T-helper 17 cell (primary cell): ENCODE measurements around the gene MTHFR. TPM values are rescaled to one million over a fixed set of nuclear protein-coding genes. Genes with fewer than 3 reads are reported as not detected.

Experiments used
- ATAC-seq: fragments of 150-1000 bp; cut with Tn5 transposase; 2 replicates; pipeline ENCODE4 v1.10.0; 2021; ENCODE audit warnings: mild to moderate bottlenecking, moderate library complexity
- DNase-seq, 3 donors: peaks; one replicate each; pipeline versions ENCODE4 v3.0.0 to v3.0.0-alpha.2; 2020 to 2021
- H3K9me3 ChIP-seq: one replicate; pipeline ENCODE4 v1.7.0; 2013; ENCODE audit warnings: low read length, mild to moderate bottlenecking; ENCODE audit not compliant: control insufficient read depth, poor library complexity, severe bottlenecking
- H3K27ac Mint-ChIP-seq: one replicate; pipeline ENCODE4 v1.8.0; 2022; ENCODE audit warnings: mild to moderate bottlenecking, moderate library complexity, mixed read lengths
- H3K27me3 Mint-ChIP-seq: one replicate; pipeline ENCODE4 v1.8.0; 2022; ENCODE audit warnings: mixed read lengths
- H3K36me3 Mint-ChIP-seq: one replicate; pipeline ENCODE4 v1.8.0; 2022; ENCODE audit warnings: low read depth, mixed read lengths
- H3K4me1 Mint-ChIP-seq: one replicate; pipeline ENCODE4 v1.8.0; 2022; ENCODE audit warnings: mild to moderate bottlenecking, mixed read lengths
- H3K4me3 Mint-ChIP-seq: one replicate; pipeline ENCODE4 v1.8.0; 2022; ENCODE audit warnings: mild to moderate bottlenecking, moderate library complexity, mixed read lengths
- total RNA-seq, 4 donors: library from RNA in 2 of 4; stranded (reverse) in 2 of 4; gene quantifications; one replicate each; pipeline ENCODE4 v1.2.3 and lab custom pipeline; 2022 to 2026

The MTHFR gene
- total RNA-seq, 2 donors from 2014 or later, result 31.5 to 35.1 TPM

DNA sequence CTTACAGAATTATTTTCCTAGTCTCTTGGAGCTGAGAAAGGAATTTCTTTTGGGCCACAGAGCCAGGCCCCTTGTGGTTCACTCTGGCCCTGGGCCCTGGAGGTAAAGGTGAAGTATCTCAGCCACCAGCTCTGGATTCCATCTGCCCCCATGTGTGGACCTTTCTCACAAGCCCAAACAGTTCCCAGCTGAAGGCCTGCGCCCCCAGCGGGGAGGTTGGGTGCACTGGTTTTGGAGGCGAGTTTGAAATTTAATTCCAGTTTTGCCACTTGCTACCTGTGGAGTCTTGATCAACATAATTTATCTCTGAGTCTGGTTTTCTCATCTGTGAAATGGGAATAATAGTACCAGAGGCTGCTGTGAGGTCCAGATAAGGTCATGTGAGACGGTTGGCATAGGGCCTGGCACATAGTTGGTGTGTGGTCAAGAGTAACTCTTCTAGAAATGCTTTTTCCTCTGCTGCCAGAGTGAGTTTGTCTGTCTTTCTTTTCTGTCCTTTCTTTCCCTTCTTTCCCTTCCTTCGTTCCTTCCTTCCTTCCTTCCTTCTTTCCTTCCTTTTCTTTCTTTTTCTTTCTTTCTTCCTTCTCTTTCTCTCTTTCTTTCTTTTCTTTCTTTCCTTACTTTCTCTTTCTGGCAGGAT, 63.7 kb downstream of the MTHFR start:
- no peaks in the 10 kb centered on the region for H3K27me3 Mint-ChIP-seq
- no peak overlapping the region for H3K27ac Mint-ChIP-seq
- no peaks in the 10 kb centered on the region for H3K9me3 ChIP-seq
- no peak for ATAC-seq
- peaks cover 5% of the 10 kb centered on the region for H3K36me3 Mint-ChIP-seq
- no peak for DNase-seq
- H3K4me3 Mint-ChIP-seq, result peak overlapping the region; percentile 66
- peaks cover 50% of the 10 kb centered on the region for H3K4me1 Mint-ChIP-seq

DNA sequence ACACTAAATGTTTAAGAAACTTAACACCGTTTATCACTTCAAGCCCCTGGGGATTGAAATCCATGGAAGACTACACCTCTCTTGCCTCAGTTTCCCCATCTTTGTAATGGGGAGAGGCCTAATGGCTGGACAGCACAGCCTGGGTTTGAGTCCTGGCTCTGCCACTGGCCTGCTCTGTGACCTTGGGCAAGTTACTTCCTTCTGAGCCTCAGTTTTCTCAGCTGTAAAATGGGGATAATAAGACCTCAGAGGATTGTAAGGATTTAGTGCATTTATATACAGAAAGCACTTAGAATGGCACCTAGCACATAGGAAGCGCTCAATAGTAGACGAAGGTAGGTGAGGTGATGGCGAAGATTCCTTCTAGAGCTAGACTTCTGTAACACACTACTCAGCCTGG, 64.3 kb downstream of the MTHFR start:
- Mint-ChIP-seq H3K4me1 (peaks cover 50% of the 10 kb centered on the region), H3K27me3 (no peaks in the 10 kb centered on the region), H3K4me3 (peak overlapping the region; percentile 66), H3K36me3 (peaks cover 2% of the 10 kb centered on the region), H3K27ac (peak overlapping the region; percentile 32)
- no peak for DNase-seq
- ATAC-seq, result no peak
- no peaks in the 10 kb centered on the region for H3K9me3 ChIP-seq

DNA sequence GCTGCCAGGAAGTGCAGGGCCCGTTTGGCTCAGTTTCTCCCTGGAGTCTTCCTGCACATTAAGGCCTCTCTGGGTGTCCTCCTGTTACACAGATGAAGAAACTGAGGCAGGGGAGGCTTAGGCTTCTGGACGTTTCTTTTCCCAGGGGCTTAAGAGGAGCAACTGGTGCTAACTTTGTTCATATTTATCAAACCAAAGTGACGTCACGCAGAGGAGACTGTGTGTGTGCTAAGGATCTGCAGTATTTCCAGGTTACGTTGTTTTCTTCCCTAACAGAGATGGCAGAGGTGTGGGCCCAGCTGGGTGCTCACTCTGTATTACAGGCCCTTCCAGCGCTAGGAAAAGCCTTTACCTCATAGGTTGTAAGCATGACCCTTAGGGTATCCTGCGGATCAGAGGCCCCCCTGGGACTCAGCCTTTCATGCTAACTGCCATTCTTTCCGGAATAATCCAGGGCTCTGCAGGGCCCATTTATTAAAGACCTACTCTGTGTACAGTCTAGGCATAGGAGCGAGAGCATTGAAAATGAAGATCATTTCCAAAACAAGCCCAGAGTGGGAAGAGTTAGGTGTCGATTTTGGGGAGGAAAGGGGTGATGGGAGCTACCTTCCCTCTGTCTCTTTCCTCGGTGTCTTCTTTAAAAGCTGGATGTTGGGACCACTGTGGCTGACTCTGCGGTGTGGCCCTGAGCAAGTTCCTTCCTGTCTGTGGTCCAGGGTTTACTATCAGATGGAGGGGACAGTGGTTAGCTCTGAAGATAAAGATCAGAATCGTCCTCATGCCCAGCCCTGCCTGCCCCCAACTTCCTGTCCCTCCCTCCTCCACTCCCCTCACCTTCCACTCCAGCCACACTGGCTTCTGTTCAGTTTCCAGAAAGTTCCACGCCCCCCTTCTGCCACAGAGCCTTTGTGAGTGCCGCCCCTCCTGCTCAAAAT, 65.2 kb downstream of the MTHFR start:
- H3K27me3 Mint-ChIP-seq, result no peaks in the 10 kb centered on the region
- ATAC-seq, result peak; percentile 28
- H3K27ac Mint-ChIP-seq, result peak overlapping the region; percentile 32
- peak overlapping the region; percentile 66 for H3K4me3 Mint-ChIP-seq
- no peak for DNase-seq
- H3K9me3 ChIP-seq, result no peaks in the 10 kb centered on the region
- peaks cover 49% of the 10 kb centered on the region for H3K4me1 Mint-ChIP-seq
- H3K36me3 Mint-ChIP-seq, result no peaks in the 10 kb centered on the region

DNA sequence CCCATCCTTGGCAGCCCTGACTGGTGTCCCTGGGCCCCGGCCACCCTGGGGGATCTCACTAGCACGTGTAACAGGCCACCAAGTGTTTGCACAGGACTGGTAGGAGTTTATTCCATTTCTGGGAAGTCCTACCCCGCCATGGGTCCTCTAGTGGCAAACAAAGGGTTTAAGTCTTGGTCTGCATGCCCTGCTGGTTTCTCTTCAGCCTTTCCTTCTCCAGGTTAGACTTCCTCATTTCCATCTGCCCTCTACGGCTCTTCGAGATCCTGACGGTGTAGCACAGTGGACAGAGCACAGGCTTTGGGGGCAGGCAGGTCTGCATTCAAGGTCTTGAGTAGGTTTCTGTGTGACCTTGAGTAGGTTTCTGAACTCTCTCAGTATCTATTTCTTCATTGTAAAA, 67.0 kb downstream of the MTHFR start:
- no peak for DNase-seq
- H3K9me3 ChIP-seq, result no peaks in the 10 kb centered on the region
- H3K27me3 Mint-ChIP-seq, result no peaks in the 10 kb centered on the region
- ATAC-seq, result no peak
- peak overlapping the region; percentile 62 for H3K27ac Mint-ChIP-seq
- H3K36me3 Mint-ChIP-seq, result no peaks in the 10 kb centered on the region
- H3K4me1 Mint-ChIP-seq, result peaks cover 52% of the 10 kb centered on the region
- no peak overlapping the region for H3K4me3 Mint-ChIP-seq

DNA sequence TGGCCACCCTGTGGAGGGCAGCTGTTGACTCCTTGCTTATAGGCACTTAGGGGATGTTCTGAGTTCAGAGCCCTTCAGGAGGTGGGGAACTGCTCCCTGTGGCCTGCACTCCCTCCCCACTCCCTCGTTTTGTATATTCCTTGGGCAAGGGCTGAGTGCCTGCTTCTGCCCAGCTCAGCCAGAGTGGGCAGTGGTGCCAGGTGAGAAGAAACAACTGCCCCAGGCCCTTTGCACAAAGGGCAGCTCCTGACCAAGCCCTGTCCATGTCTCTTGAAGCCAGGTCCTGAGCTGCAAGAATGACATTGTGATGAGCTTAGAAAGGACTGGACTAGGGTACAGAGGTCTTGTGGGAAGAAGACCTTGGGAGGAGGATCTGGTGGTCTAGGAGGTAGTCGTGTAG, 67.7 kb downstream of the MTHFR start:
- no peak for ATAC-seq
- Mint-ChIP-seq H3K4me1 (peaks cover 51% of the 10 kb centered on the region), H3K27ac (no peak overlapping the region), H3K4me3 (no peak overlapping the region), H3K36me3 (no peaks in the 10 kb centered on the region), H3K27me3 (no peaks in the 10 kb centered on the region)
- no peaks in the 10 kb centered on the region for H3K9me3 ChIP-seq
- DNase-seq, result no peak

DNA sequence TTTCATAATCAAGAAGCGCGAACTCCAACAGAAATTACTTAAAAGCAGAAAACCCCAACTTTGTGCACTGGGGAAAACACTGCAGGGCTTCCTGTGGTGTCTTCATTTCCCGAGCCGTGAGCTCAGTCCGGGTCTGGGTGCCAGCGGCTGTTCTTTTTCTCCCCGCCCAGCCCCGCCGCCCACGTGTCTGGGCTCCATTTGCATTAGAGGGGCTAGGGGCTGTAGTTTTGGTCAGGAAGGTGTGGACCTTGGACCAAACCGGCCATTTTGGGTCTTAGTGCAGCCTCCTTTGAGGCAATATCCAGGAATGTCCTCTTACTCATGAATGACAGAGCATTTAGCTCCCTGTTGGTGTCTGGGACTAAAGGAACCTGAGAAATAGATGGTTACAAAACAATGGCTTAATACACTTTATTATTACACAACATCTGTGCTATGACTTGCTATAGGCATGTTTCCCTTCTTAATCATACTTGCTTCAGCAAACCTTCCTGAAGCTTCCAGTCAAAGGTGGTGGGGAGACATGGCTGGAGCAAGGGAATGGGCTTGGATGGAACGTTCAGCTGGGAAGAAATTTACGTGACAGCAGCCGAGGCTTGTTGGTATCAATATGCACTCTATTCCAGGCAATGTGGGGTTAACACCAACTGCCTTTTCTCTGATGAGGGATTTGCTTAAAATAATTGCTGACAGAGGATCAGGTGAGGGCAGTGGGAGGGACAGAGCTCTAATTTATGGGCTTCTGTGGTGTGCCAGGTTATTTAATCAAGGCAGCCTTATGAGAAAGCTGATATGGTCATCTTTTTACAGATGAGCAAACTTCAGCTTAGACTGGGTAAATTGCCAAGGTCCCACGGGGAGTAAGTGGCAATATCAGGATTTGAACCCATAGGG, 68.8 kb downstream of the MTHFR start:
- Mint-ChIP-seq H3K36me3 (no peaks in the 10 kb centered on the region), H3K4me3 (peak overlapping the region; percentile 96), H3K4me1 (peaks cover 44% of the 10 kb centered on the region), H3K27ac (peak overlapping the region; percentile 92), H3K27me3 (no peaks in the 10 kb centered on the region)
- H3K9me3 ChIP-seq, result no peaks in the 10 kb centered on the region
- DNase-seq (peak; percentile 20 to 29 (median 26)), ATAC-seq (peak; percentile 77)

DNA sequence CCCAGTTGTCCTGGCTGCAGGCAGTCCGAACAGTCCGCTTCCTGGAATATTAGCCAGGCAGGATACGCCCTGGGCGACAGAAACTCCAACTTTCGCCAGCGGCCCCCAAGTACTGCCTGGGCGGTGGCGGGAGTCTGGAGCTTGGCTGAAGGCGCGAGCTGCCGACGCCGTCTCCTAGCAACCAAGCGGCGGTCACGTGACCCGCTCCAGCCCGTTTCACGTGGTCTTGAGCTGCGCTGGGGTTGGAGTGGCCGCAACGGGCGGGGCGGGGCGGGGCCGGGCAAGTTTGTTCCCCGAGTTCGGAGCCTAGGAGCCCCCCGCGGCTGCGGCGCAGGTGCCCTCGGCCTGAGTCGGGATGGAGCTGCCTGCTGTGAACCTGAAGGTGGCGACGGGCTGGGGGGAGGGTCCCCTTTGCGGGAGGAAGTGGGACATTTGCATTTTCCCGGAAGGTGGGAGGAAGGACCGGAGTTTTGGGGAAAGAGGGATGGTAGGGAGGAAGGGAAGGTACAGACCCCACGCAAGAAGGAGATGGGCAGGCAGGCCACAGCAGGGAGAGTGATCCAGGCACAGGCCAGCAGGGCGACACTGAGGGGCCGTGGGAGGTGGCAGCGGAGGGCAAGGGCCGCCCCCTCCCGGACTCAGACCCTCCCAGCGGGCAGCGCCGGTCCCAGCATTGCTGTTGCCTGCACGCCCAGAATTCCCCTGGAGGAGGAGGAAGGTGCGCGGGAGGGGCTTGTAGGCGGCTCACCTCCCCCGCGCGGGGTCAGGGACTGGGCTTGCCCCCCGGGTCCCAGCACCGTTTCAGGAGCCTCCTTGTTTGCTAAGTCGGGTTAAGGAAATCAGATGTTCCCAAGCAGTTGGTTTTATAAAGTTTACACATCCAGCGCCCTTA, 69.7 kb downstream of the MTHFR start, which contains the start of gene AGTRAP:
AGTRAP (plus strand) TSS at position 283 of the 892 bp plus-strand sequence; CDS start at position 356, 73 bp downstream.
- H3K9me3 ChIP-seq, result no peaks in the 10 kb centered on the region
- Mint-ChIP-seq H3K4me1 (peaks cover 49% of the 10 kb centered on the region), H3K4me3 (peak within 1 kb of the TSS; percentile 96), H3K27me3 (no peaks in the 10 kb centered on the region), H3K36me3 (no peaks in the 10 kb centered on the region), H3K27ac (peak within 1 kb of the TSS; percentile 92)
- DNase-seq, result peak; percentile 76 to 78 (median 77)
- peak; percentile 82 for ATAC-seq

Other genes starting within 250 kb of the MTHFR start
- gene FBXO2, start 151.5 kb downstream of the MTHFR start, total RNA-seq, result 1 to 10 TPM; 1.3 to 2.2 TPM
- 10 to 100 TPM; 36.2 to 36.5 TPM for gene FBXO44, start 151.1 kb downstream of the MTHFR start, total RNA-seq
- gene FBXO6, start 141.8 kb downstream of the MTHFR start, total RNA-seq, result 1 to 10 TPM; 2.7 to 4.2 TPM
- gene MAD2L2, start 124.8 kb downstream of the MTHFR start, total RNA-seq, result 10 to 100 TPM; 23.2 to 28.1 TPM
- gene DRAXIN, start 114.3 kb downstream of the MTHFR start, total RNA-seq, result under 1 TPM in 1 of 2 donors, not detected in 1; 0.17 TPM
- gene AGTRAP, start 69.8 kb downstream of the MTHFR start, total RNA-seq, result 10 to 100 TPM; 19.2 to 22.5 TPM
- gene C1orf167, start 43.8 kb downstream of the MTHFR start, total RNA-seq, result under 1 TPM in 1 of 2 donors, not detected in 1; 0.13 TPM
- 10 to 100 TPM; 11.7 to 13.8 TPM for gene CLCN6, start 227 bp upstream of the MTHFR start, total RNA-seq
- not detected for gene NPPA, start 41.8 kb upstream of the MTHFR start, total RNA-seq
- gene NPPB, start 53.0 kb upstream of the MTHFR start, total RNA-seq, result not detected
- gene KIAA2013, start 120.5 kb upstream of the MTHFR start, total RNA-seq, result 10 to 100 TPM; 17.5 to 20.6 TPM
- 1 to 10 TPM; 2.8 to 3.0 TPM for gene PLOD1, start 128.8 kb upstream of the MTHFR start, total RNA-seq
- gene MFN2, start 174.5 kb upstream of the MTHFR start, total RNA-seq, result 10 to 100 TPM; 34.7 to 46.4 TPM
- gene MIIP, start 213.5 kb upstream of the MTHFR start, total RNA-seq, result 10 to 100 TPM; 25.9 to 28.6 TPM